Nephron (organoid): ENCODE measurements around the gene DCAF6.

Source experiments
- H3K27ac Mint-ChIP-seq, 3 experiments: 2 replicates each; pipeline ENCODE4 v1.8.0; 2020; ENCODE audit warnings: mixed read lengths in 3 of 3, mild to moderate bottlenecking in 2 of 3, moderate library complexity in 1 of 3
- H3K27me3 Mint-ChIP-seq: 2 replicates; pipeline ENCODE4 v1.8.0; 2021; ENCODE audit warnings: low read depth, mild to moderate bottlenecking, moderate library complexity, mixed read lengths
- H3K36me3 Mint-ChIP-seq: 2 replicates; pipeline ENCODE4 v1.8.0; 2020; ENCODE audit warnings: low read depth, mixed read lengths
- H3K4me1 Mint-ChIP-seq: 2 replicates; pipeline ENCODE4 v1.8.0; 2020; ENCODE audit warnings: mixed read lengths
- H3K4me3 Mint-ChIP-seq, 3 experiments: 2 replicates each; pipeline ENCODE4 v1.8.0; 2020; ENCODE audit warnings: mild to moderate bottlenecking in 3 of 3, mixed read lengths in 3 of 3, moderate library complexity in 2 of 3
- H3K9me3 Mint-ChIP-seq: 2 replicates; pipeline ENCODE4 v1.8.0; 2020; ENCODE audit warnings: mixed read lengths
- TF ChIP-seq, protein P1 (sequence below), 3 experiments: fragments of 200-600 bp; sonication (generic); IDR thresholded peaks; one replicate each; pipeline ENCODE4 v1.5.0; 2021; ENCODE audit warnings: antibody characterized with exemption in 3 of 3; ENCODE audit not compliant: unreplicated experiment in 3 of 3

Gene DCAF6

GRCh38 chr1:168104535-168104934, 168.1 kb downstream of the DCAF6 start:
- peaks cover 40% of the 10 kb centered on the region for H3K36me3 Mint-ChIP-seq

DNA sequence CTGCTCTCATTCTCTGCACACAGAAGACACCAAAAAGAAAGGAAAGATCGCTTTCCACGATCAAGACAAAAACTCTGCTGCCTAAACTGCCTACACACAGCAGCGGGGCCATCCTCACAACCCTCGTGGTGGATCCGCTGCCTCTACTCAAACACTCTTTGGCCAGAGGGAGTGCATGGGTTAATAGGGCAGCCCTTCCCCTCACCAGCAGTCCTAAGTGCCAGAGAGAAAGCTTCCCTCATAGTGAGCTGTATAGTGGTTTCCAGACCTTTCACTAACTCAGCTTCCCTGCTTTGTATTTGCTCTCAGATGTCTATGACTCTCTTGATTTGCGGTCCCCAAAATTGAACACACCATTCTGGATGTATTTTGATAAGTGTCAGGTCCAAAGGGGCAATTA, 169.4 kb downstream of the DCAF6 start:
- Mint-ChIP-seq H3K27ac (no peak overlapping the region), H3K27me3 (no peaks in the 10 kb centered on the region), H3K36me3 (peaks cover 45% of the 10 kb centered on the region), H3K9me3 (no peaks in the 10 kb centered on the region), H3K4me1 (no peaks in the 10 kb centered on the region), H3K4me3 (no peak overlapping the region)
- TF ChIP-seq, protein P1, sequence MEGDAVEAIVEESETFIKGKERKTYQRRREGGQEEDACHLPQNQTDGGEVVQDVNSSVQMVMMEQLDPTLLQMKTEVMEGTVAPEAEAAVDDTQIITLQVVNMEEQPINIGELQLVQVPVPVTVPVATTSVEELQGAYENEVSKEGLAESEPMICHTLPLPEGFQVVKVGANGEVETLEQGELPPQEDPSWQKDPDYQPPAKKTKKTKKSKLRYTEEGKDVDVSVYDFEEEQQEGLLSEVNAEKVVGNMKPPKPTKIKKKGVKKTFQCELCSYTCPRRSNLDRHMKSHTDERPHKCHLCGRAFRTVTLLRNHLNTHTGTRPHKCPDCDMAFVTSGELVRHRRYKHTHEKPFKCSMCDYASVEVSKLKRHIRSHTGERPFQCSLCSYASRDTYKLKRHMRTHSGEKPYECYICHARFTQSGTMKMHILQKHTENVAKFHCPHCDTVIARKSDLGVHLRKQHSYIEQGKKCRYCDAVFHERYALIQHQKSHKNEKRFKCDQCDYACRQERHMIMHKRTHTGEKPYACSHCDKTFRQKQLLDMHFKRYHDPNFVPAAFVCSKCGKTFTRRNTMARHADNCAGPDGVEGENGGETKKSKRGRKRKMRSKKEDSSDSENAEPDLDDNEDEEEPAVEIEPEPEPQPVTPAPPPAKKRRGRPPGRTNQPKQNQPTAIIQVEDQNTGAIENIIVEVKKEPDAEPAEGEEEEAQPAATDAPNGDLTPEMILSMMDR (IDR thresholded peaks at IDR 0.05; ENCODE audit: unreplicated experiment in 3 of 3) = no peak

More at GRCh38 chr1:168104535-168104934, 168.1 kb downstream of the DCAF6 start:
- Mint-ChIP-seq H3K9me3 (no peaks in the 10 kb centered on the region), H3K27me3 (no peaks in the 10 kb centered on the region), H3K4me3 (no peak overlapping the region), H3K4me1 (no peaks in the 10 kb centered on the region), H3K27ac (no peak overlapping the region)
- TF ChIP-seq, protein P1 (IDR thresholded peaks at IDR 0.05; ENCODE audit: unreplicated experiment in 3 of 3) = no peak

- no peak overlapping the region for H3K4me3 Mint-ChIP-seq
- H3K27me3 Mint-ChIP-seq = no peaks in the 10 kb centered on the region
- no peaks in the 10 kb centered on the region for H3K4me1 Mint-ChIP-seq
- no peaks in the 10 kb centered on the region for H3K9me3 Mint-ChIP-seq
- no peak overlapping the region for H3K27ac Mint-ChIP-seq
- TF ChIP-seq, protein P1 (IDR thresholded peaks at IDR 0.05; ENCODE audit: unreplicated experiment in 3 of 3) = no peak
- peaks cover 49% of the 10 kb centered on the region for H3K36me3 Mint-ChIP-seq
These were observed 169.8 kb downstream of the DCAF6 start for GRCh38 chr1:168106274-168106673.

DNA sequence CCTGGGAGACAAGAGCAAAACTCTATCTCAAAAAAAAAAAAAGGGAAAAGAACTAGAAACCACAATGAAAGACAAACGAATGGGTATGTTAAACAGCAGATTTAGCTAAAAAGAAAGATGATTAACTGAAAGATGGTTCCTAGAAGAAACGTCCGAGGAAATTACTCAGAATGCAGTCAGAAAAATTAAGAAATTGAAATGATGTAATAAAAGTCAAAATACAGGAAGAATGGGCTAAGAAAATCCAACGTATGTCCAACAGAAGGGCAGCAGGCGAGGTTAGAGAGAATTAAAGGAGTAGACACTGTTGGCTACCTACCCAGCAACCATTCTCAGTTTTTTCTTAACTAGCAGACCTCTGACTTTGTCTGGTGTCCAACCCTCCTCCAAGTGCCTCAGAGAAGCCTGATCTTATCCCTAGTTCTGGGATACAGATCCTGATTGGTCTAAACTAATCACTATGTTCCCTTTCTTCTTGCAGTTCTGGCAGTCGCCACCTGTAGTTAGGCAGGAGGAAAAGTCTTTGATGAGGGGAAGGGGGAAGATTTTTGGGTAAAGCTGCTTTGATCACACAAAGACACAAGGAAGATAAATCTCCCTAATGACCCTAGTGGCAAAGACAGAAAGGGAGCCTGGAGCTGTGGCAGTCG, 174.5 kb downstream of the DCAF6 start:
- TF ChIP-seq, protein P1 (IDR thresholded peaks at IDR 0.05; ENCODE audit: unreplicated experiment in 3 of 3) = no peak
- Mint-ChIP-seq H3K9me3 (no peaks in the 10 kb centered on the region), H3K4me1 (peaks cover 16% of the 10 kb centered on the region), H3K27ac (no peak overlapping the region), H3K4me3 (no peak overlapping the region), H3K27me3 (no peaks in the 10 kb centered on the region), H3K36me3 (peaks cover 53% of the 10 kb centered on the region)

DNA sequence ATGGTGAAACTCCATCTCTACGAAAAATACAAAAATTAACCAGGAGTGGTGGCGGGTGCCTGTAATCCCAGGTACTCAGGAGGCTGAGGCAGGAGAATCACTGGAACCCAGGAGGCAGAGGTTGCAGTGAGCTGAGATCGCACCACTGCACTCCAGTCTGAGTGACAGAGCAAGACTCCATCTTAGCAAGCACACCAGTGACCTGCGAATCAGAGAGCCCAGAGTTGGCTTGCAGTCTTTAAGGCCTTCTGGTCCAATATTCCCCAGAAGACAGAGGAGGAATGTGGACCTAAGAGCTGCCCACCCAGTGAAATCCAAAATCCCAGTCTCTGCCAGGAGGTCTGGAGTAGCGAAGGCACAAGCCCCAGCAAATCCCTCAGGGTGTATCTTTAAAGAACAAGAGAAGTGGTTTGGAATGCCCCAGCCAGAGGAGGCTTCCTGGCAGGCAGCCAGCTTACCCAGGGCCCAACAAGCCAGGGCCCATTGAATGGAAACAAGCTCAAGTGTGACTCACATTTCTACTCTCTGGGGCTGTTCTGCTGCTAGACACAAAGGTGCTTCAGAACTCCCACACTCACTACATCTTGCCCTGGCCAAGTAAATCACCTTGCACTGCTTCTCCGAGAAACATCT, 176.3 kb downstream of the DCAF6 start:
- no peaks in the 10 kb centered on the region for H3K9me3 Mint-ChIP-seq
- H3K4me3 Mint-ChIP-seq = no peak overlapping the region
- TF ChIP-seq, protein P1 (IDR thresholded peaks at IDR 0.05; ENCODE audit: unreplicated experiment in 3 of 3) = no peak
- peaks cover 64% of the 10 kb centered on the region for H3K36me3 Mint-ChIP-seq
- H3K4me1 Mint-ChIP-seq = peaks cover 18% of the 10 kb centered on the region
- no peak overlapping the region for H3K27ac Mint-ChIP-seq
- H3K27me3 Mint-ChIP-seq = no peaks in the 10 kb centered on the region

- peaks cover 7% of the 10 kb centered on the region for H3K9me3 Mint-ChIP-seq
- H3K4me1 Mint-ChIP-seq = peaks cover 18% of the 10 kb centered on the region
- TF ChIP-seq, protein P1 (IDR thresholded peaks at IDR 0.05; ENCODE audit: unreplicated experiment in 3 of 3) = no peak
- no peaks in the 10 kb centered on the region for H3K27me3 Mint-ChIP-seq
- no peak overlapping the region for H3K4me3 Mint-ChIP-seq
- peak overlapping the region in 1 of 3 experiments; percentile 17 for H3K27ac Mint-ChIP-seq
- peaks cover 69% of the 10 kb centered on the region for H3K36me3 Mint-ChIP-seq
These were observed 178.4 kb downstream of the DCAF6 start for GRCh38 chr1:168114845-168115244.
